HepG2 (cell line): ENCODE results near the gene SLC13A3. TPM values are rescaled to one million over a fixed set of nuclear protein-coding genes. Genes with fewer than 3 reads are reported as not detected.

Source experiments
- AHR ChIP-seq: IDR thresholded peaks from 2 replicates; pipeline ENCODE4 v1.6.1; 2018; ENCODE audit warnings: missing genetic modification reagents, missing compliant biosample characterization
- ARNT ChIP-seq: fragments of 450-650 bp; IDR thresholded peaks from 2 replicates; pipeline ENCODE4 v1.6.1; 2017
- FOXA1 ChIP-seq, 2 experiments: fragments of 450-650 bp in 1 of 2; sonication (generic) in 1 of 2; formaldehyde crosslinking in 1 of 2; IDR thresholded peaks; 2 replicates each; pipeline versions ENCODE4 v1.4.0 to v1.6.1; 2016 to 2020; ENCODE audit warnings: missing genetic modification reagents in 1 of 2
- HNRNPK ChIP-seq: fragments of 200-400 bp; formaldehyde crosslinking; IDR thresholded peaks from 2 replicates; pipeline ENCODE4 v1.6.1; 2018; ENCODE audit warnings: low read length, low read depth, moderate library complexity, mild to moderate bottlenecking; ENCODE audit not compliant: poor library complexity, severe bottlenecking
- ISX ChIP-seq: sonication (generic); formaldehyde crosslinking; conservative IDR thresholded peaks from 2 replicates; pipeline ENCODE4 v1.5.0; 2020; ENCODE audit warnings: missing genetic modification reagents
- NBN ChIP-seq: fragments of 450-650 bp; conservative IDR thresholded peaks from 2 replicates; pipeline ENCODE4 v1.6.1; 2017
- POLR2A ChIP-seq, 2 experiments: IDR thresholded peaks; 2 replicates each; pipeline ENCODE4 v1.6.1; 2011; ENCODE audit warnings: low read depth in 2 of 2, low read length in 2 of 2, mild to moderate bottlenecking in 1 of 2, moderate library complexity in 1 of 2; ENCODE audit not compliant: insufficient read depth in 1 of 2
- RBM22 ChIP-seq: fragments of 200-400 bp; formaldehyde crosslinking; optimal IDR thresholded peaks from 2 replicates; pipeline ENCODE3; 2017; ENCODE audit warnings: mild to moderate bottlenecking, low read length, moderate library complexity
- ZBTB7B ChIP-seq: sonication (generic); formaldehyde crosslinking; IDR thresholded peaks from 2 replicates; pipeline ENCODE4 v1.4.0; 2020; ENCODE audit warnings: missing genetic modification reagents
- ZNF256 ChIP-seq: sonication (generic); formaldehyde crosslinking; conservative IDR thresholded peaks from 2 replicates; pipeline ENCODE4 v1.4.0; 2020; ENCODE audit warnings: missing genetic modification reagents
- ZNF501 ChIP-seq: sonication (generic); formaldehyde crosslinking; IDR thresholded peaks from 2 replicates; pipeline ENCODE4 v1.5.1; 2020; ENCODE audit warnings: mild to moderate bottlenecking, moderate library complexity, missing genetic modification reagents
- polyA plus RNA-seq, 8 experiments: library from polyadenylated mRNA; depleted of rRNA in 3 of 8; stranded (reverse) in 7 of 8; unstranded in 1 of 8; fragments of >200 nt; fragmentation: Illumina TruSeq in 4 of 8; extraction: Trizol in 4 of 8; gene quantifications; 2 replicates each; pipeline versions ENCODE4 v1.2.1 to v1.2.3, GENCODE V29; 2011 to 2016; ENCODE audit warnings: low read depth in 4 of 8, missing spikeins in 1 of 8, mixed read lengths in 1 of 8; ENCODE audit not compliant: insufficient read depth in 1 of 8
- total RNA-seq, 5 experiments: library from RNA; depleted of rRNA; stranded (reverse); fragments of >200 nt; fragmentation: Illumina TruSeq; extraction: Trizol; gene quantifications; 2 replicates each; pipeline ENCODE4 v1.2.3, GENCODE V29; 2016; ENCODE audit warnings: low read depth in 1 of 5
- TF ChIP-seq, protein P1 (sequence below): IDR thresholded peaks from 2 replicates; pipeline ENCODE4 v1.6.1; 2012; ENCODE audit warnings: low read depth, low read length, improper control_type of control experiment
- TF ChIP-seq, protein P2 (sequence below): sonication (generic); formaldehyde crosslinking; IDR thresholded peaks from 2 replicates; pipeline ENCODE4 v1.4.0; 2020; ENCODE audit warnings: missing genetic modification reagents
- TF ChIP-seq, protein P3 (sequence below): sonication (generic); formaldehyde crosslinking; IDR thresholded peaks from 2 replicates; pipeline ENCODE4 v1.5.0; 2020; ENCODE audit warnings: missing genetic modification reagents
- TF ChIP-seq, protein P4 (sequence below): sonication (generic); formaldehyde crosslinking; IDR thresholded peaks from 2 replicates; pipeline ENCODE4 v1.4.0; 2020; ENCODE audit warnings: mild to moderate bottlenecking, missing genetic modification reagents

The SLC13A3 gene
- total and polyA plus RNA-seq, 2 of the 13 experiments (the other 11 are each of a cell fraction or from before 2014, with no cell fraction given), result 66.5 to 76.0 TPM

DNA sequence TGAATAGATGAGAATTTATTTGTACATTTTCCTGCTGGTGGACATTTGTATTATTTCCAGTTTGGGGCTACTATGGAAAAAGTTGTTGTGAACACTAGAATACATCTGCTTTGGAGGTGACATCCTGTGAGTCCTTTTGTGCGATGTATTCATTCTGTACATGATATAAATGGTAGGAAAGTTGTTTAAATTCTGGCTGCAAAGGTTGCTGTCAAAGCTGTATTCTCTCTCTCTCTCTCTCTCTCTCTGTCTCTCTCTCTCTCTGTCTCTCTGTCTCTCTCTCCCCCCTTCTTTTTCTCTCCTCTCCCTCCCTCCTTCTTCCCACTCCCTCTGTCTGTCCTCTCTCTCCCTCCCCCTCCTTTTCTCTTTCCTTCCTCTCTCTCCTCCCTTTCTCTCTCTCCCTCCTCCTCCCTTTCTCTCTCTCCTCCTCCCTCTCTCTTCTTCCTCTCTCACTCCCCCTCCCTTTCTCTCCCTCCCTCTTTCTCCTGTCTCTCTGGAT, 25.3 kb downstream of the SLC13A3 start (continued):
- TF ChIP-seq, protein P1, sequence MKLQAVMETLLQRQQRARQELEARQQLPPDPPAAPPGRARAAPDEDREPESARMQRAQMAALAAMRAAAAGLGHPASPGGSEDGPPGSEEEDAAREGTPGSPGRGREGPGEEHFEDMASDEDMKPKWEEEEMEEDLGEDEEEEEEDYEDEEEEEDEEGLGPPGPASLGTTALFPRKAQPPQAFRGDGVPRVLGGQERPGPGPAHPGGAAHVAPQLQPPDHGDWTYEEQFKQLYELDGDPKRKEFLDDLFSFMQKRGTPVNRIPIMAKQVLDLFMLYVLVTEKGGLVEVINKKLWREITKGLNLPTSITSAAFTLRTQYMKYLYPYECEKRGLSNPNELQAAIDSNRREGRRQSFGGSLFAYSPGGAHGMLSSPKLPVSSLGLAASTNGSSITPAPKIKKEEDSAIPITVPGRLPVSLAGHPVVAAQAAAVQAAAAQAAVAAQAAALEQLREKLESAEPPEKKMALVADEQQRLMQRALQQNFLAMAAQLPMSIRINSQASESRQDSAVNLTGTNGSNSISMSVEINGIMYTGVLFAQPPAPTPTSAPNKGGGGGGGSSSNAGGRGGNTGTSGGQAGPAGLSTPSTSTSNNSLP, result no peak
- TF ChIP-seq FOXA1 (IDR thresholded peaks at IDR 0.05), result 0 out of 2 replicates have a peak, but pooled peaks have one; percentile 24
- no peak for TF ChIP-seq FOXA1 (CRISPR knock-in tag; IDR thresholded peaks at IDR 0.05)
- TF ChIP-seq, protein P2, sequence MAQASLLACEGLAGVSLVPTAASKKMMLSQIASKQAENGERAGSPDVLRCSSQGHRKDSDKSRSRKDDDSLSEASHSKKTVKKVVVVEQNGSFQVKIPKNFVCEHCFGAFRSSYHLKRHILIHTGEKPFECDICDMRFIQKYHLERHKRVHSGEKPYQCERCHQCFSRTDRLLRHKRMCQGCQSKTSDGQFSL, result no peak
- no peak for TF ChIP-seq NBN
- no peak for TF ChIP-seq ARNT
- no peak for TF ChIP-seq POLR2A (IDR thresholded peaks at IDR 0.05; ENCODE audit: insufficient read depth in 1 of 2, low read depth in 2 of 2, low read length in 2 of 2)
- TF ChIP-seq RBM22, result peak; percentile 43
- TF ChIP-seq ZBTB7B, result no peak
- no peak for TF ChIP-seq ZNF501 (CRISPR knock-in tag)
- TF ChIP-seq, protein P3, sequence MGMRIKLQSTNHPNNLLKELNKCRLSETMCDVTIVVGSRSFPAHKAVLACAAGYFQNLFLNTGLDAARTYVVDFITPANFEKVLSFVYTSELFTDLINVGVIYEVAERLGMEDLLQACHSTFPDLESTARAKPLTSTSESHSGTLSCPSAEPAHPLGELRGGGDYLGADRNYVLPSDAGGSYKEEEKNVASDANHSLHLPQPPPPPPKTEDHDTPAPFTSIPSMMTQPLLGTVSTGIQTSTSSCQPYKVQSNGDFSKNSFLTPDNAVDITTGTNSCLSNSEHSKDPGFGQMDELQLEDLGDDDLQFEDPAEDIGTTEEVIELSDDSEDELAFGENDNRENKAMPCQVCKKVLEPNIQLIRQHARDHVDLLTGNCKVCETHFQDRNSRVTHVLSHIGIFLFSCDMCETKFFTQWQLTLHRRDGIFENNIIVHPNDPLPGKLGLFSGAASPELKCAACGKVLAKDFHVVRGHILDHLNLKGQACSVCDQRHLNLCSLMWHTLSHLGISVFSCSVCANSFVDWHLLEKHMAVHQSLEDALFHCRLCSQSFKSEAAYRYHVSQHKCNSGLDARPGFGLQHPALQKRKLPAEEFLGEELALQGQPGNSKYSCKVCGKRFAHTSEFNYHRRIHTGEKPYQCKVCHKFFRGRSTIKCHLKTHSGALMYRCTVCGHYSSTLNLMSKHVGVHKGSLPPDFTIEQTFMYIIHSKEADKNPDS (CRISPR knock-in tag), result no peak
- TF ChIP-seq AHR (CRISPR knock-in tag), result no peak
- TF ChIP-seq HNRNPK, result peak; percentile 91
- TF ChIP-seq, protein P4, sequence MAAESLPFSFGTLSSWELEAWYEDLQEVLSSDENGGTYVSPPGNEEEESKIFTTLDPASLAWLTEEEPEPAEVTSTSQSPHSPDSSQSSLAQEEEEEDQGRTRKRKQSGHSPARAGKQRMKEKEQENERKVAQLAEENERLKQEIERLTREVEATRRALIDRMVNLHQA (CRISPR knock-in tag), result no peak
- no peak for TF ChIP-seq ZNF256 (CRISPR knock-in tag)
- no peak for TF ChIP-seq ISX
